HepG2 (cell line): ENCODE data around the gene SDK2. TPM values are rescaled to one million over a fixed set of nuclear protein-coding genes. Genes with fewer than 3 reads are reported as not detected.

ENCODE experiments used
- ATAC-seq: fragments of 200-7000 bp; cut with Tn5 transposase; 3 replicates; pipeline ENCODE4 v1.9.1; 2020; ENCODE audit warnings: mild to moderate bottlenecking, moderate library complexity
- BruUV-seq: library from RNA; stranded (reverse); fragments of 400-500 nt; replicated peaks from 2 replicates; lab custom pipeline; 2021; lab: Mats Ljungman, UMichigan
- CTCF ChIA-PET: fragments of 300-600 bp; formaldehyde crosslinking; extraction: SDS; loops from one replicate; lab custom pipeline; 2021; ENCODE audit warnings: low total read pairs, inconsistent platforms, low intra/inter-chr PET ratio; lab: Yijun Ruan, JAX
- POLR2A ChIA-PET: fragments of 350-600 bp; sonication (Branson Sonifier 250); formaldehyde crosslinking; loops from one replicate; lab custom pipeline; 2020; ENCODE audit warnings: antibody characterized with exemption, inconsistent platforms; lab: Yijun Ruan, JAX
- DNase-seq: peaks from one replicate; pipeline ENCODE4 v3.0.0-alpha.2; 2015; ENCODE audit warnings: low spot score
- FAIRE-seq: peaks from 3 replicates; lab custom pipeline; 2011; peaks lifted over from hg19 to GRCh38; lab: Jason Lieb, UNC
- H2AFZ ChIP-seq: one replicate; pipeline ENCODE4 v1.6.1; 2011; ENCODE audit warnings: low read length, inconsistent platforms
- H3K27ac ChIP-seq: fragments of 300-600 bp; 3 replicates; pipeline ENCODE4 v1.8.0; 2011; ENCODE audit warnings: mixed run types, mild to moderate bottlenecking, mixed read lengths, low read length, inconsistent platforms; ENCODE audit not compliant: insufficient read depth; ENCODE audit errors: extremely low read length
- H3K27me3 ChIP-seq, 2 experiments: fragments of 200-600 bp in 1 of 2; 2 replicates in 1 of 2; 3 replicates in 1 of 2; pipeline versions ENCODE4 v1.6.0 to v1.8.0; 2011; ENCODE audit warnings: low read length in 2 of 2, mild to moderate bottlenecking in 2 of 2, moderate library complexity in 2 of 2, inconsistent platforms in 1 of 2; ENCODE audit not compliant: insufficient read depth in 2 of 2, control insufficient read depth in 1 of 2
- H3K36me3 ChIP-seq, 2 experiments: fragments of 200-600 bp in 1 of 2; replicated peaks in 1 of 2; 2 replicates in 1 of 2; 3 replicates in 1 of 2; pipeline versions ENCODE4 v1.5.1 to v1.8.0; 2011; ENCODE audit warnings: low read length in 2 of 2, inconsistent platforms in 1 of 2; ENCODE audit not compliant: insufficient read depth in 2 of 2, control insufficient read depth in 1 of 2
- H3K4me1 ChIP-seq: 2 replicates; pipeline ENCODE4 v1.5.1; 2012; ENCODE audit warnings: low read length, inconsistent platforms; ENCODE audit not compliant: insufficient read depth
- H3K4me2 ChIP-seq: 2 replicates; pipeline ENCODE4 v1.6.0; 2011; ENCODE audit warnings: low read depth, low read length, inconsistent platforms
- H3K4me3 ChIP-seq, 3 experiments: fragments of 200-600 bp in 1 of 3; sonication (generic), shearing (Covaris generic) in 1 of 3; replicated peaks in 1 of 3; 2 replicates each; pipeline ENCODE4 v1.5.1; 2011 to 2016; ENCODE audit warnings: low read length in 3 of 3, inconsistent platforms in 2 of 3, low read depth in 2 of 3, mild to moderate bottlenecking in 2 of 3, control low read depth in 1 of 3, mixed read lengths in 1 of 3; ENCODE audit not compliant: insufficient read depth in 1 of 3
- H3K79me2 ChIP-seq: one replicate; pipeline ENCODE4 v1.6.1; 2011; ENCODE audit warnings: low read length, inconsistent platforms; ENCODE audit not compliant: insufficient read depth
- H3K9ac ChIP-seq: 2 replicates; pipeline ENCODE4 v1.6.0; 2011; ENCODE audit warnings: mild to moderate bottlenecking, low read depth, low read length, inconsistent platforms; ENCODE audit not compliant: insufficient read depth
- H3K9me3 ChIP-seq: 2 replicates; pipeline ENCODE4 v1.5.1; 2012; ENCODE audit warnings: mild to moderate bottlenecking, low read length
- H4K20me1 ChIP-seq: 2 replicates; pipeline ENCODE4 v1.6.0; 2011; ENCODE audit warnings: inconsistent platforms, mild to moderate bottlenecking, low read length, moderate library complexity; ENCODE audit not compliant: insufficient read depth
- BCL6 ChIP-seq: IDR thresholded peaks from 2 replicates; pipeline ENCODE4 v1.6.1; 2016; ENCODE audit warnings: missing genetic modification reagents, missing compliant biosample characterization
- CHCHD3 ChIP-seq: sonication (generic); formaldehyde crosslinking; IDR thresholded peaks from 2 replicates; pipeline ENCODE4 v1.8.0; 2022; ENCODE audit warnings: mild to moderate bottlenecking, missing genetic modification reagents, moderate library complexity
- MBD4 ChIP-seq: IDR thresholded peaks from 2 replicates; pipeline ENCODE4 v1.6.1; 2012; ENCODE audit warnings: low read length, inconsistent platforms, borderline replicate concordance
- PHF20 ChIP-seq: sonication (generic); formaldehyde crosslinking; IDR thresholded peaks from 2 replicates; pipeline ENCODE4 v1.5.0; 2020; ENCODE audit warnings: mild to moderate bottlenecking, missing genetic modification reagents
- POLR2A ChIP-seq, 2 experiments: IDR thresholded peaks; 2 replicates each; pipeline ENCODE4 v1.6.1; 2011; ENCODE audit warnings: low read depth in 2 of 2, low read length in 2 of 2, mild to moderate bottlenecking in 1 of 2, moderate library complexity in 1 of 2; ENCODE audit not compliant: insufficient read depth in 1 of 2
- POLR2AphosphoS2 ChIP-seq: IDR thresholded peaks from 2 replicates; pipeline ENCODE4 v1.6.1; 2011; ENCODE audit warnings: low read depth, low read length, improper control_type of control experiment
- RFXAP ChIP-seq: sonication (generic); formaldehyde crosslinking; IDR thresholded peaks from 2 replicates; pipeline ENCODE4 v1.4.0; 2020; ENCODE audit warnings: missing genetic modification reagents, borderline replicate concordance
- TMF1 ChIP-seq: sonication (generic); formaldehyde crosslinking; IDR thresholded peaks from 2 replicates; pipeline ENCODE4 v1.8.1; 2022; ENCODE audit warnings: low read depth, missing genetic modification reagents
- ZFP91 ChIP-seq: sonication (generic); formaldehyde crosslinking; IDR thresholded peaks from 2 replicates; pipeline ENCODE4 v1.9.0; 2022; ENCODE audit warnings: missing genetic modification reagents, mild to moderate bottlenecking, borderline replicate concordance
- ZFX ChIP-seq: sonication (generic); formaldehyde crosslinking; IDR thresholded peaks from 2 replicates; pipeline ENCODE4 v1.4.0; 2020; ENCODE audit warnings: mild to moderate bottlenecking, low read depth, missing genetic modification reagents, moderate library complexity
- ZIK1 ChIP-seq: sonication (generic); formaldehyde crosslinking; IDR thresholded peaks from 2 replicates; pipeline ENCODE4 v1.5.0; 2020; ENCODE audit warnings: mild to moderate bottlenecking, low read depth, missing genetic modification reagents, borderline replicate concordance
- ZNF44 ChIP-seq: sonication (generic); formaldehyde crosslinking; IDR thresholded peaks from 2 replicates; pipeline ENCODE4 v1.5.1; 2020; ENCODE audit warnings: mild to moderate bottlenecking, missing genetic modification reagents
- ZNF670 ChIP-seq: sonication (generic); formaldehyde crosslinking; IDR thresholded peaks from 2 replicates; pipeline ENCODE4 v1.8.0; 2022; ENCODE audit warnings: mild to moderate bottlenecking, missing genetic modification reagents, borderline replicate concordance
- WGBS: methylation state at CpG from one replicate; pipeline ENCODE4 v1.1.6; 2017; ENCODE audit warnings: low lambda C conversion rate; 5-methylcytosine and 5-hydroxymethylcytosine counted together
- in situ Hi-C: cut with HindIII; loops from 2 replicates; pipeline ENCODE4 v1.10.0; 2017; ENCODE audit warnings: low pct_unique_long_range_greater_than_20kb; ENCODE audit not compliant: extremely low pct_ligation_motif_present
- intact Hi-C: fragments of 100-400 bp; cut with micrococcal nuclease; formaldehyde crosslinking; loops from one replicate; pipeline ENCODE4 v1.10.0; 2022; ENCODE audit not compliant: unreplicated experiment
- polyA plus RNA-seq, 8 experiments: library from polyadenylated mRNA; depleted of rRNA in 3 of 8; stranded (reverse) in 7 of 8; unstranded in 1 of 8; fragments of >200 nt; fragmentation: Illumina TruSeq in 4 of 8; extraction: Trizol in 4 of 8; gene quantifications; 2 replicates each; pipeline versions ENCODE4 v1.2.1 to v1.2.3, GENCODE V29; 2011 to 2016; ENCODE audit warnings: low read depth in 4 of 8, missing spikeins in 1 of 8, mixed read lengths in 1 of 8; ENCODE audit not compliant: insufficient read depth in 1 of 8
- total RNA-seq, 5 experiments: library from RNA; depleted of rRNA; stranded (reverse); fragments of >200 nt; fragmentation: Illumina TruSeq; extraction: Trizol; gene quantifications; 2 replicates each; pipeline ENCODE4 v1.2.3, GENCODE V29; 2016; ENCODE audit warnings: low read depth in 1 of 5
- TF ChIP-seq, protein P1 (sequence below): IDR thresholded peaks from 2 replicates; pipeline ENCODE4 v1.6.1; 2018; ENCODE audit warnings: missing genetic modification reagents, mild to moderate bottlenecking, missing compliant biosample characterization

The SDK2 gene
- total and polyA plus RNA-seq, 2 of the 13 experiments (the other 11 are each of a cell fraction or from before 2014, with no cell fraction given), result not detected

- no peak overlapping the region for H3K27ac ChIP-seq
- DNase-seq (no peak), ATAC-seq (no peak), FAIRE-seq (no peak)
- no peaks in the 10 kb centered on the region; the same call in 1 of the 2 replicates for H4K20me1 ChIP-seq
- peaks cover 27 to 82% of the 10 kb centered on the region in 2 experiments for H3K27me3 ChIP-seq
- TF ChIP-seq CHCHD3 (no peak), TMF1 (CRISPR knock-in tag) (no peak), ZNF670 (CRISPR knock-in tag) (no peak), PHF20 (CRISPR knock-in tag) (no peak), ZFP91 (CRISPR knock-in tag) (no peak), ZNF44 (CRISPR knock-in tag) (no peak), ZIK1 (CRISPR knock-in tag) (no peak), POLR2A (IDR thresholded peaks at IDR 0.05; ENCODE audit: insufficient read depth in 1 of 2, low read depth in 2 of 2, low read length in 2 of 2) (no peak), BCL6 (CRISPR knock-in tag) (no peak), RFXAP (CRISPR knock-in tag) (no peak), ZFX (CRISPR knock-in tag) (no peak), MBD4 (no peak), POLR2AphosphoS2 (no peak)
- TF ChIP-seq, protein P1, sequence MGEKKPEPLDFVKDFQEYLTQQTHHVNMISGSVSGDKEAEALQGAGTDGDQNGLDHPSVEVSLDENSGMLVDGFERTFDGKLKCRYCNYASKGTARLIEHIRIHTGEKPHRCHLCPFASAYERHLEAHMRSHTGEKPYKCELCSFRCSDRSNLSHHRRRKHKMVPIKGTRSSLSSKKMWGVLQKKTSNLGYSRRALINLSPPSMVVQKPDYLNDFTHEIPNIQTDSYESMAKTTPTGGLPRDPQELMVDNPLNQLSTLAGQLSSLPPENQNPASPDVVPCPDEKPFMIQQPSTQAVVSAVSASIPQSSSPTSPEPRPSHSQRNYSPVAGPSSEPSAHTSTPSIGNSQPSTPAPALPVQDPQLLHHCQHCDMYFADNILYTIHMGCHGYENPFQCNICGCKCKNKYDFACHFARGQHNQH (CRISPR knock-in tag), result no peak
- no peaks in the 10 kb centered on the region for H3K9me3 ChIP-seq
- no peak overlapping the region for H3K4me2 ChIP-seq
- ChIA-PET CTCF (no interaction called here), POLR2A (no interaction called here)
- 0 out of 2 replicates have a peak, but pooled peaks cover under 1% of the 10 kb centered on the region for H3K4me1 ChIP-seq
- H3K9ac ChIP-seq, result no peak overlapping the region
- intact Hi-C loops (no loop called here), in situ Hi-C loops (loop anchor here (25.0 kb wide), 1 partner anchor 429 kb away; no protein-coding TSS in a partner anchor)
- H3K4me3 ChIP-seq, result no peak overlapping the region
- H3K36me3 ChIP-seq, result no peaks in the 10 kb centered on the region
- 37% methylated on average over 14 of the region's 24 CpGs for WGBS
- no peaks in the 10 kb centered on the region for H3K79me2 ChIP-seq
- no peak overlapping the region for H2AFZ ChIP-seq
- no TSS peak for BruUV-seq
Measured at GRCh38 chr17:73391331-73392265, 252.6 kb downstream of the SDK2 start.
